Measurements from ENCODE around the gene CCDC136. TPM values are rescaled to one million over a fixed set of nuclear protein-coding genes. Genes with fewer than 3 reads are reported as not detected.

Gene CCDC136
- total RNA-seq, 1 experiment from 2014 or later = 1.1 TPM

DNA sequence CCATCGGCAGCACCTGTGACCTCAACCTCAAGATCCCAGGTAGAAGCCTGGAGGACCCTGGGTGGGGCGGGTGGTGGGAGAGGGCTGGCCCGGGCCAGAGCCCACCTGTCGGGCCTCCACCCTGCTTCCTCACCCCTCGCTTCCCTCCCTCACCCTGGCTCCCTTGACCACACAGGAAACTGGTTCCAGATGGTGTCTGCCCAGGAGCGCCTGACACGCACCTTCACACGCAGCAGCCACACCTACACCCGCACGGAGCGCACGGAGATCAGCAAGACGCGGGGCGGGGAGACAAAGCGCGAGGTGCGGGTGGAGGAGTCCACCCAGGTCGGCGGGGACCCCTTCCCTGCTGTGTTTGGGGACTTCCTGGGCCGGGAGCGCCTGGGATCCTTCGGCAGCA, 62.0 kb downstream of the CCDC136 start:
- DNase-seq (ENCODE audit: low read depth, low spot score) (no peak), ATAC-seq (no peak)
- TF ChIP-seq POLR2AphosphoS5 (IDR thresholded peaks at IDR 0.05; ENCODE audit: low read depth, low read length) (no peak), TCF7L2 (IDR thresholded peaks at IDR 0.05; ENCODE audit: low read depth, low read length) (no peak)
- TF ChIP-seq, protein P1, sequence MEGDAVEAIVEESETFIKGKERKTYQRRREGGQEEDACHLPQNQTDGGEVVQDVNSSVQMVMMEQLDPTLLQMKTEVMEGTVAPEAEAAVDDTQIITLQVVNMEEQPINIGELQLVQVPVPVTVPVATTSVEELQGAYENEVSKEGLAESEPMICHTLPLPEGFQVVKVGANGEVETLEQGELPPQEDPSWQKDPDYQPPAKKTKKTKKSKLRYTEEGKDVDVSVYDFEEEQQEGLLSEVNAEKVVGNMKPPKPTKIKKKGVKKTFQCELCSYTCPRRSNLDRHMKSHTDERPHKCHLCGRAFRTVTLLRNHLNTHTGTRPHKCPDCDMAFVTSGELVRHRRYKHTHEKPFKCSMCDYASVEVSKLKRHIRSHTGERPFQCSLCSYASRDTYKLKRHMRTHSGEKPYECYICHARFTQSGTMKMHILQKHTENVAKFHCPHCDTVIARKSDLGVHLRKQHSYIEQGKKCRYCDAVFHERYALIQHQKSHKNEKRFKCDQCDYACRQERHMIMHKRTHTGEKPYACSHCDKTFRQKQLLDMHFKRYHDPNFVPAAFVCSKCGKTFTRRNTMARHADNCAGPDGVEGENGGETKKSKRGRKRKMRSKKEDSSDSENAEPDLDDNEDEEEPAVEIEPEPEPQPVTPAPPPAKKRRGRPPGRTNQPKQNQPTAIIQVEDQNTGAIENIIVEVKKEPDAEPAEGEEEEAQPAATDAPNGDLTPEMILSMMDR (IDR thresholded peaks at IDR 0.05) = no peak
- CTCF ChIA-PET = no interaction called here
- H3K27me3 ChIP-seq (ENCODE audit: control insufficient read depth, insufficient read depth, low read length) = no peaks in the 10 kb centered on the region
- H3K27ac ChIP-seq (ENCODE audit: low read length) = no peak overlapping the region
- in situ Hi-C loops (cut with HindIII; ENCODE audit: low pct_unique_long_range_greater_than_20kb, low sequenced_read_pairs) (no loop called here), intact Hi-C loops (cut with micrococcal nuclease; ENCODE audit: unreplicated experiment) (no loop called here)
- H3K9me3 ChIP-seq (ENCODE audit: control insufficient read depth, insufficient read depth, low read depth, low read length) = no peaks in the 10 kb centered on the region
- no peaks in the 10 kb centered on the region for H3K36me3 ChIP-seq (ENCODE audit: control insufficient read depth, insufficient read depth, low read length)
- H3K4me3 ChIP-seq (ENCODE audit: low read depth in 2 of 2, low read length in 2 of 2) = no peak overlapping the region
- no TSS peak for BruUV-seq (replicated peaks)
- H3K4me1 ChIP-seq (ENCODE audit: control insufficient read depth, insufficient read depth, low read length) = no peaks in the 10 kb centered on the region
- POLR2A ChIA-PET = no interaction called here

DNA sequence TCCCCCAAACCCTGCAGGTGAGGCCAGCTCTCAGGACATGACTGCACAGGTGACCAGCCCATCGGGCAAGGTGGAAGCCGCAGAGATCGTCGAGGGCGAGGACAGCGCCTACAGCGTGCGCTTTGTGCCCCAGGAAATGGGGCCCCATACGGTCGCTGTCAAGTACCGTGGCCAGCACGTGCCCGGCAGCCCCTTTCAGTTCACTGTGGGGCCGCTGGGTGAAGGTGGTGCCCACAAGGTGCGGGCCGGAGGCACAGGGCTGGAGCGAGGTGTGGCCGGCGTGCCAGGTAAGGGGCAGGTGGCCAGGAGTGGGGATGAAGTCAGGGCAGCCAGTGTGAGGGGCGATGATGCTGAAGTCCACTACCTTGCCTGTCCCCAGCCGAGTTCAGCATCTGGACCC, 62.6 kb downstream of the CCDC136 start:
- in situ Hi-C loops (cut with HindIII; ENCODE audit: low pct_unique_long_range_greater_than_20kb, low sequenced_read_pairs) (no loop called here), intact Hi-C loops (cut with micrococcal nuclease; ENCODE audit: unreplicated experiment) (no loop called here)
- Histone ChIP-seq H3K9me3 (ENCODE audit: control insufficient read depth, insufficient read depth, low read depth, low read length) (no peaks in the 10 kb centered on the region), H3K36me3 (ENCODE audit: control insufficient read depth, insufficient read depth, low read length) (no peaks in the 10 kb centered on the region), H3K27me3 (ENCODE audit: control insufficient read depth, insufficient read depth, low read length) (no peaks in the 10 kb centered on the region), H3K4me3 (ENCODE audit: low read depth in 2 of 2, low read length in 2 of 2) (no peak overlapping the region), H3K4me1 (ENCODE audit: control insufficient read depth, insufficient read depth, low read length) (no peaks in the 10 kb centered on the region), H3K27ac (ENCODE audit: low read length) (no peak overlapping the region)
- no peak for ATAC-seq
- no TSS peak for BruUV-seq (replicated peaks)
- ChIA-PET POLR2A (no interaction called here), CTCF (no interaction called here)
- no peak for DNase-seq (ENCODE audit: low read depth, low spot score)
- TF ChIP-seq TCF7L2 (IDR thresholded peaks at IDR 0.05; ENCODE audit: low read depth, low read length) (no peak), SIN3A (IDR thresholded peaks at IDR 0.05; ENCODE audit: borderline replicate concordance, insufficient read depth, low read depth, low read length) (no peak), POLR2AphosphoS5 (IDR thresholded peaks at IDR 0.05; ENCODE audit: low read depth, low read length) (no peak)
- TF ChIP-seq, protein P1 (IDR thresholded peaks at IDR 0.05) = no peak
- TF ChIP-seq, protein P2, sequence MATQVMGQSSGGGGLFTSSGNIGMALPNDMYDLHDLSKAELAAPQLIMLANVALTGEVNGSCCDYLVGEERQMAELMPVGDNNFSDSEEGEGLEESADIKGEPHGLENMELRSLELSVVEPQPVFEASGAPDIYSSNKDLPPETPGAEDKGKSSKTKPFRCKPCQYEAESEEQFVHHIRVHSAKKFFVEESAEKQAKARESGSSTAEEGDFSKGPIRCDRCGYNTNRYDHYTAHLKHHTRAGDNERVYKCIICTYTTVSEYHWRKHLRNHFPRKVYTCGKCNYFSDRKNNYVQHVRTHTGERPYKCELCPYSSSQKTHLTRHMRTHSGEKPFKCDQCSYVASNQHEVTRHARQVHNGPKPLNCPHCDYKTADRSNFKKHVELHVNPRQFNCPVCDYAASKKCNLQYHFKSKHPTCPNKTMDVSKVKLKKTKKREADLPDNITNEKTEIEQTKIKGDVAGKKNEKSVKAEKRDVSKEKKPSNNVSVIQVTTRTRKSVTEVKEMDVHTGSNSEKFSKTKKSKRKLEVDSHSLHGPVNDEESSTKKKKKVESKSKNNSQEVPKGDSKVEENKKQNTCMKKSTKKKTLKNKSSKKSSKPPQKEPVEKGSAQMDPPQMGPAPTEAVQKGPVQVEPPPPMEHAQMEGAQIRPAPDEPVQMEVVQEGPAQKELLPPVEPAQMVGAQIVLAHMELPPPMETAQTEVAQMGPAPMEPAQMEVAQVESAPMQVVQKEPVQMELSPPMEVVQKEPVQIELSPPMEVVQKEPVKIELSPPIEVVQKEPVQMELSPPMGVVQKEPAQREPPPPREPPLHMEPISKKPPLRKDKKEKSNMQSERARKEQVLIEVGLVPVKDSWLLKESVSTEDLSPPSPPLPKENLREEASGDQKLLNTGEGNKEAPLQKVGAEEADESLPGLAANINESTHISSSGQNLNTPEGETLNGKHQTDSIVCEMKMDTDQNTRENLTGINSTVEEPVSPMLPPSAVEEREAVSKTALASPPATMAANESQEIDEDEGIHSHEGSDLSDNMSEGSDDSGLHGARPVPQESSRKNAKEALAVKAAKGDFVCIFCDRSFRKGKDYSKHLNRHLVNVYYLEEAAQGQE (IDR thresholded peaks at IDR 0.05; ENCODE audit: insufficient read depth in 1 of 2, low read depth in 2 of 2, low read length in 1 of 2) = no peak

DNA sequence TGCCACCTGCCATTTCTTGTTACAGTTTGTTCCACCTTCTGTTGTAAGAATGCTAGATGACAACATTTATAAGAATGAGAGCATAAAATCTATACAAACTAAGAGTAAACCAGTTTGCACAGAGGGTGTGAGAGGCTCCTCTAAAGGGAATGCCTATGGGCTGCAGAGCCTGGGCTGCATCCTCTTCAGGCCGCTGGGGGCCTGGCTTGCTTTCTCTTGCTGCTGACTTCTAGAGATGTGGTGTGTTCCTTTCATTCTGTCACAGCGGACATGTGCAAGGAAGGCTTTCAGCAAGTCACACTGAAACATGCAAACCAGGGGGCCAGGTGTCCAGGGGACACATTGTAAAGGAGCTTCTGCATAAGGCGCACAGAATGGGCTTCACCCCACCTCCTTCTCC, 63.8 kb downstream of the CCDC136 start:
- DNase-seq (ENCODE audit: low read depth, low spot score) (no peak), ATAC-seq (no peak)
- TF ChIP-seq, protein P1 (IDR thresholded peaks at IDR 0.05) = no peak
- no peak for TF ChIP-seq POLR2AphosphoS5 (IDR thresholded peaks at IDR 0.05; ENCODE audit: low read depth, low read length)
- TF ChIP-seq, protein P2 (IDR thresholded peaks at IDR 0.05; ENCODE audit: insufficient read depth in 1 of 2, low read depth in 2 of 2, low read length in 1 of 2) = no peak
- no peak for TF ChIP-seq TCF7L2 (IDR thresholded peaks at IDR 0.05; ENCODE audit: low read depth, low read length)
- no peak for TF ChIP-seq SIN3A (IDR thresholded peaks at IDR 0.05; ENCODE audit: borderline replicate concordance, insufficient read depth, low read depth, low read length)
- intact Hi-C loops (cut with micrococcal nuclease; ENCODE audit: unreplicated experiment) (no loop called here), in situ Hi-C loops (cut with HindIII; ENCODE audit: low pct_unique_long_range_greater_than_20kb, low sequenced_read_pairs) (no loop called here)
- Histone ChIP-seq H3K9me3 (ENCODE audit: control insufficient read depth, insufficient read depth, low read depth, low read length) (no peaks in the 10 kb centered on the region), H3K4me3 (ENCODE audit: low read depth in 2 of 2, low read length in 2 of 2) (no peak overlapping the region), H3K27me3 (ENCODE audit: control insufficient read depth, insufficient read depth, low read length) (no peaks in the 10 kb centered on the region), H3K36me3 (ENCODE audit: control insufficient read depth, insufficient read depth, low read length) (no peaks in the 10 kb centered on the region), H3K27ac (ENCODE audit: low read length) (no peak overlapping the region), H3K4me1 (ENCODE audit: control insufficient read depth, insufficient read depth, low read length) (no peaks in the 10 kb centered on the region)
- BruUV-seq (replicated peaks) = no TSS peak
- CTCF ChIA-PET = no interaction called here
- POLR2A ChIA-PET = no interaction called here

All from Panc1 (cell line).